HG03469 (cell line): ENCODE results near the gene PNP.
"Not testable (repeated sequence)": the region's sequence is repeated elsewhere in the genome, so short reads cannot be mapped to it uniquely, and the experiment has no call there.

Experiments used
- ATAC-seq: cut with Tn5 transposase; IDR thresholded peaks from one replicate; pipeline ENCODE4 v1.9.1; 2021; ENCODE audit warnings: mild to moderate bottlenecking, moderate library complexity, moderate number of reproducible peaks; ENCODE audit not compliant: unreplicated experiment

Gene PNP

DNA sequence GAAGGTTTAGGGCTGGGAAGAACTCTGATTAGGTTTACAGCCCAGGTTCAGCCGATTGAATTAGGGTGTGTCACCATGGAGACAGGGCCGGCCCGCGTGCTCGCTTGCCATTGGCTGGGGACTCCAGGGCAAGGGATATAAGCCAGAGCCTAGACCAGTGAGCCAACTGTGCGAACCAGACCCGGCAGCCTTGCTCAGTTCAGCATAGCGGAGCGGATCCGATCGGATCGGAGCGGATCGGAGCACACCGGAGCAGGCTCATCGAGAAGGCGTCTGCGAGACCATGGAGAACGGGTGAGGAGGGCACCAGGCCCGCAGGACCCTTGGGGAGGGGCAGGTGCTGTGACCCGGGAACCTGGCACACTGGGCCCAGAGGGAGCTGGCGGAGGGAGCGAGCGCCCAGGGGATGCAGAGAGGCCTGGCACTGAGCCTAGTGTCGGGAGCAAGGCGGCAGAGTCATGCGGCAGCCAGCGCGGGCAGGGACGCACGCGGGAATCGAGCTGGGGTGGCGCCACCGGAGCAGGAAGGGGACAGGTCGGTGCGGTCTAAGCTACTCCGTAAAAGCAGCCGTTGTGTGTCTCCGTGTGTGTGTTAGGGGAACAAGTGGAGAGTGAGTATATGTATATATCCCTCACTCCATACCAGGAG, at the start of gene PNP:
Gene PNP, plus strand, starts transcription at position 165 of the 648 bp plus-strand sequence. Its CDS starts 119 bp downstream, at position 284.
- ATAC-seq, result peak; percentile 89

GRCh38 chr14:20419419-20419818, 49.8 kb upstream of the PNP start:
- ATAC-seq, result no peak

- ATAC-seq, result no peak
These were observed 47.9 kb upstream of the PNP start for GRCh38 chr14:20421267-20421666.

DNA sequence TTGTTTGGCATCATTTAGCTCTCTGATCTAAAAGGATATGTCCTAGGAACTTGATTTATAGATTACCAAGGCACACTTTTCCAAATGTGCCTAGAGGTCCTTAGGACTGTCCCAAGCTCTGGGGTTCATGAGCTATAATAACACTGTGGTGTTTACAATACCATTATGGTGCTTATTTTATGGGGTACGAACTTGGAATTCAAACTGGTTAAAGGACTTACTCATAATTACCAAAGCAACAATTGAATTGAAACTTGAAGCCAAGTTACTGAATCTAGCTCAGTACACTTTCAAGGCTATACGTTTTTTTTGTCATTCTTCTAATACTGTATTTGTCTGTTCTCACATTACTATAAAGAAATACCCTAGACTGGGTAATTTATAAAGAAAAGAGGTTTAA, 46.3 kb upstream of the PNP start:
- no peak for ATAC-seq

DNA sequence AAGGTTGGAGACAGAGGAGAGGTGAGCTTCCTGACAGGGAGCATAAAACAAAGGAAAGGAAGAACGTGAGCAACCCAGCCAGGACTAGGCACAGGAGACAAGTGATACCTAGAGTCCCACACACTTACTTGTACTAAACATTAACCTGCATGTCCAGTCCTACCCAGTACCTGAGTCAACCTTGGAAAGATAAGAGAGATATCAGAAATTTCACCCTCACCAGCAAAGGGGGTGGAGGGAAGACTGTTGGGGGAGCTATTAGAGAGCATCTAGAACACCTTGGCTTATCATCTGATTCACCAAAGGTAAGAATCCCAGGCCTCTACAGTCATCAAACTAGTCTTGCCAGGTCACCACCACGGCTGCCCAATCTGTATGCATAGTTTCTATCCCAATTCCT, 44.4 kb upstream of the PNP start:
- no peak for ATAC-seq

DNA sequence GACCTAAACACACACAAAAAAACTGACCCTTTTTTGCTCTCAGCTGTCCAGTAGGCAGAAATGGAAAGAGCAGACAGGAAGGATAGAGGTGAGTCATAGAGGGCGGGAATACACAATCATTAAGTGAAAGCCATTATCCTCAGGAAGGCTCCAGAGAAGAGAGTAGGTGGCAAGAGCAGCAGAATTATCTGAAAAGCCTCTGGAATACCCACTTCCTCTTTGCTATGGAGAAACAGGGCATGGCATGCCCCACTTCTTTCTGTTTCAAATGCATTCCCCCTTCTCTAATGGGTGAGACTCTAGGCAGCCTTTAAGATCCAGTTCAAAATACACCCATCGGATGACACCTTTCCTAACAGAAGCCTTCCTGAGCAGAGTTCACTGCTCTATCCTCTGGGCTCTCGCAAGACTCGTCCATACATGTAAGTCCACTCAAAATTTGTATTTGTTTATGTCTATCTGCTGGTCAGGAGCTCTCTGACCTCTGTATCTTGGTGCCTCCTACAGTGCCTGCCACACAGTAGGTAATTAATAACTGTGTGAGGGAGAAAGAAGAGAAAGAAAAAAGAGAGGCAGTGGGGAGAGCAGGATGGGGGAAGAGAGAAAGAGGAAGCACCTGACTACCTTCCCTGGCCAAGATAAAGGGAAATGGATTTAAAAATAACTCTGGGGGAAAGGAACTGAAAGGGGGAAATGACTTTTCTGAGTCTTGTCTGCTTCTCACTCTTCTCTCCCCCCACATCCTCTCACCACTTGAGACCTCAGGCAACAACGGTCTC, 41.8 kb upstream of the PNP start:
- ATAC-seq, result peak; percentile 56

- peak; percentile 17 for ATAC-seq
These were observed 41.2 kb upstream of the PNP start for GRCh38 chr14:20428010-20428365.

DNA sequence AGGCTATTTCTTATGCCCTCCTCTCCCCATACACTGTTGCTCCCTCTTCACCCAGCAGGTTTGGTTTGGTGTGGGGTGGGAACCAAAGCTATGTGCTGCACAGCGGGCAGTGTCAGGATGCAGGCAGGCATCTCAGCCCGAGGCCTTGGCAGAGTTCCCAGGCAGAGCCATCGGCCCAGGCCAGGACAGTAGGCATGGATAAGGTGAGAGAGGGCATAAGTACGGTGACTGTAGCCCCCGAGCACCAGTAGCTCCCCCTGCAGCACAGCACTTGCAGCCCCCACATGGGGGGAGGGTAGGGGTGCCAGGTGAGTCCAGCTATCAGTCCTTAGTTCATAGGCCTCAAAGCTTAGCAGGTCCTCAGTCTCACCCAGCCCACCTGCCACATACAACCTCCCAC, 40.4 kb upstream of the PNP start:
- ATAC-seq, result no peak

DNA sequence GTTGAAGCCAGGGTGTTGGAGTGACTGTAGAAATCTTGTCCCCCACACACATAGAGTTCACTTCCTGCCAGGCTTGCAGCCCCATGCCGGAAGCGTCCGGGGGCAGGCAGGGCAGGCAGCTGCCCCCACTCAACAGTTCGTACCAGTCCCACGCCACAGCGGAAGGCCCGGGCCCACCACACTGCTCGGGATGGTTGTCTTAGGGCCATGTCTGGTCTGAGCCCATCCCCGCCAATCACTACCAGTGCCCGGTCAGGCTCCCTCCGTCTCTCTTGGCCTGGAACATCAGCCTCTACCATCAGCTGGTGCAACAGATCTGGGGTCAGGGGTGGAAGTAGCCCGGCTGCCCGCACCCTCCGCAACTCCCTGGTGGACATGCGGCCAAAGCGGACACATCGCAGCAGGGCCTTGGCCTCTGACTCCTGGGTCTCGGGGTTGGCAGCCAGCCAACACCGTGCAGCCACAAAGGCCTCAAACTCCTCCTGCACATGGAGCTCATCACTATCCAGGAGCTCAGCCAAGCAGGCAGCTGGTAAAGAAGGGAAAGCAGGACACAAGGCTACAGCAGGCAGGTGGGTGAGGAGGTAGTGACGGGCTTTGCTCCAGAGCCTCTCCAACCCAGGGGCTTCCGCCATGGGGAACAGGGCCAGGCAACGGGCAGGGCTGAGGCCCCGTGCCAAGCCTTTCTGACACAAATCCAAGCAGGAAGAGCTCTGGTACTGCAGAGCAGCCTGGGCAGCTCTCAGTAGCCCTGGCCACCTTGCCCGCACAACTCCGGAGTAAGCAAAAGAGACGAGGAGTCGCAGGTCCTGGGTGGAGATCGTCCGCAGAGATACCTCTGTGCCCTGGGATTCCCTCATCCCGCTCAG, 39.2 kb upstream of the PNP start:
- no peak for ATAC-seq

- ATAC-seq, result no peak
These were observed 34.3 kb upstream of the PNP start for GRCh38 chr14:20434701-20435581.

DNA sequence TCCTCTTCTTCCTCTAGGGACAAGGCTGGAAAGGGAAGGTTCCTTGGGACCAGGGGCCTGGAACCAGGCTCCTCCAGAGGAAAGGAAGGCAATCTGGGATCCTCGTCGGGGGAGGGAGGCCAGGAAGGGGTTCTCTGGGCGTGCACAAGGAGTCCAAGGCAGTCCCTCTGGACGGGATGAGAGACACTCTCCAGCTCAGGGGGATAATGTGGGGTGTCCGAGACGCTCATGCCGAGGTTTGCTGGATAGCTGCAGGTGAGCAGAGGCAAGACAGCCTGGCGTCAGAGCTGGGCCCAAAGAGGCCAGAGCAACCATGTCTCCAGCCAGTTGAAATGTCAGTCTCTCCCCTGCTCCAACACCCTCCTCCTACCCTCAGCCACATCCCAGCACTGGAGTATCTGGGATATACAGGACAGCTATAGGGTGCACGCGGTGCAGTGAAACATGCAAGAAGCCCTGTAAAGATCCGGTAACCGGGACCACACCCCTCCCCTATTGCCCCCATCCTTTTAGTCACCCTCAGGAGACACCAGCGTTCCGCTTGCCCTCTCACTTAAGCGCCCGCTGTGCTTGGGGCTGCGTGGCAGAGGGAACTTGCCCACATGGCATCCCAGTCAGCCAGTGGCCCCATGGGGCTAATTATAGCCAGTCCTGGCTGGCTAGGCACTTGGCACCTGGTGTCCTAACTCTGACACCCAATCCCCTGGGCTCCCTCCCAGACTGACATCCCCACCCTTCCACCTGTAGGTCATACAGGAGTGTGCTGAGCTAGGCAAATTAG, 33.4 kb upstream of the PNP start, which contains the start of gene KLHL33:
Gene KLHL33, minus strand, starts transcription at position 585 of the 781 bp plus-strand sequence. Its CDS starts 355 bp downstream, at position 230.
- ATAC-seq, result no peak

DNA sequence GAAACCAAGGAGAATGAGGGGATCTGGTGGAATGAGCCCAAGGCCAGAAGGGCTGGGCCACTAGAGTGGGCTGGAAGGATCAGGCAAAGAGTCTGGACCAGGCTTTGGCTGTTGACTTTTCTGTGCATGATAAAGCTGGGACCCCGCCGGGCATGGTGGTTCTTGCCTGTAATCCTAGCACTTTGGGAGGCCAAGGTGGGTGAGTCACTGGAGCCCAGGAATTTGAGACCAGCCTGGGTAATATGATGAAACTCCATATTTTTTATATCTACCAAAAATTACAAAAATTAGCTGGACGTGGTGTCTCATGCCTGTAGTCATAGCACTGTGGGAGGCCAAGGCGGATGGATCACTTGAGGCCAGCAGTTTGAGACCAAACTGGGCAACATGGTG, 32.8 kb upstream of the PNP start:
- no peak for ATAC-seq

DNA sequence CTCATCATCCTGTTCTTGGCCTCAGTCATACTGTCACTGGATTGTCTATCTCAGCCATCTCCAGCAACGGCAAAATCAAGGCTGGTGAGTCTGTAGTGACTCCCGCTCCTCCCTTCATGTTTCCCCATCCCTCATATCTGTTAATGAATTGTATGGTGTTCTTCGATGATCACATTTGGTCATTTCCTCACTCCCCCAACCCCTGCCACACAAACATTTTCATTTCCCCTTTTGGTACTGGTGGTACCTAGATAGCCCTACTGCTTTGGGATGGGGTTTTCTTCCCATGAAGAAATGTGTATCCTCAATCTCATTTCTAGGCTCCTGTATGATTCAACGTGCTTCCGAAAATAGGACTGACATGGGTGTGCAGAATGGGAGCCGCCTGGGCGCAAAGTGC, 30.5 kb upstream of the PNP start:
- ATAC-seq, result no peak

DNA sequence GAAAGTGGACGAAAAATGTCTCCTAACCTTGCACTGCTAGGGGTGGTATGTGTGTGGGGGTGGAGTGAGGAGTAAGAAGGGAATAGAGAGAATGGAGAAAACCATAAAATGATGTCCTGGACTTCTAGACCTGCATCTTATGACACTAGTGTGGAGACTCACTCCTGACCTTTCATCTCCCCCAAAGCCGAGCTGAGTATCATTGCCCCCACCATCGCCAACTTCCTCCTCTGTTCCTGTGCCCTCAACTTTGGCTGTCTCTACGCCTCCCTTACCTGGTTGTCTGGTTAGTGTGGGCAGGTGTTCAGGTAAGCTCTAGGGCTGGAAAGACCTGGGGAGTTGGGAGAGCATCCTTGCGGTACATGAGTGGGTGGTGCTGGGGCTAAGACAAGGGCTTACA, 28.7 kb upstream of the PNP start:
- ATAC-seq, result no peak

DNA sequence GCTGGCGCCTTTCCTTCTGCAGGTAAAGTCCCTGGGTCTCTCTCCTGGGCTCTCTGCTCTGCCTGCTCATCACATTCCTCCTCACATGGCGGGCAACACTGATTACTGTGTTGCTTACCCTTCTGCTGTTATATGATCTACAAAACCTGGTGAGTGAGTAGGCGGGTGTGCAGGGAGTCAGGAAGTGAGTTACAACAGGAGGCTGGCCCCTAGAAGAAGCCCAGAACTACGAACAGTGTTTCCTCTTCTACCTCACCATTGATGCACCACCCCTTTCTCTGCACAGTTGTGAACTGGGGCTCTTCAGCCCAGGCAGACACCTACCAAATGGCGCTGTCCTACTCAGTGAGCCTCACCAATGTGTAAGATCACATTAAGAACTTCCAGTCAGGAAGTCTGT, 28.3 kb upstream of the PNP start:
- no peak for ATAC-seq

- ATAC-seq, result no peak
These were observed 27.7 kb upstream of the PNP start for GRCh38 chr14:20441461-20441860.

DNA sequence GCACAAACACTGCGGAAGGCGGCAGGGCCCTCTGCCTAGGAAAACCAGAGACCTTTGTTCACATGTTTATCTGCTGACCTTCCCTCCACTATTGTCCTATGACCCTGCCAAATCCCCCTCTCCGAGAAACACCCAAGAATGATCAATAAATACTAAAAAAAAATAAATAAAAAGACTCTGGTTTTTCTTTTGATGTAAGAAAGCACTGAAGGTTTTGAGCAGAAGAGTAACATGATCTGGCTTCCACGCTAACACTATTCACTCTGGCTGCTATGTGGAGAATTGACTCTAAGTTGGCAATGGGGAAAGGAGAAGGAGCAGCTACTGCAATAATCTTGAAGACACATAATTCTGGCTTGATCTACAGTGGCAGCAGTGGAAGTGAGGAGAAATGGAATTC, 25.6 kb upstream of the PNP start:
- not testable (repeated sequence) for ATAC-seq

DNA sequence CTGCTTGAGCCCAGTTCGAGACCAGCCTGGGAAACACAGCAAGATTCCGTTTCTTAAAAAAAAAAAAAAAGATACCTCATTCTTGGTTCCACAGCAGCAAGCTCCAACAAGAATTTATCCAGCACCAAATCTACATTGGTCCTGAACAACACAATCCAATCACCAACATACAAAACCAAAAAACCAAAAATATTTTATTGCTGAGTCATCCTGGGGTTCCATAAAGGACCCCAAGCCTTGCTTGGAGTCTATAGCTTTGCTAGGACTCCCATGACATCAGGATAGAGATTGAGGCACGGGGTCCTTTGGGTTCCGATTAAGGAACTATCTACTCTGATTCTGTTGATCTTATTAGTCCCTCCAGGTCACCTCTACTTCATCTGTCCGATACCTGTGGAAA, 22.3 kb upstream of the PNP start:
- no peak for ATAC-seq

DNA sequence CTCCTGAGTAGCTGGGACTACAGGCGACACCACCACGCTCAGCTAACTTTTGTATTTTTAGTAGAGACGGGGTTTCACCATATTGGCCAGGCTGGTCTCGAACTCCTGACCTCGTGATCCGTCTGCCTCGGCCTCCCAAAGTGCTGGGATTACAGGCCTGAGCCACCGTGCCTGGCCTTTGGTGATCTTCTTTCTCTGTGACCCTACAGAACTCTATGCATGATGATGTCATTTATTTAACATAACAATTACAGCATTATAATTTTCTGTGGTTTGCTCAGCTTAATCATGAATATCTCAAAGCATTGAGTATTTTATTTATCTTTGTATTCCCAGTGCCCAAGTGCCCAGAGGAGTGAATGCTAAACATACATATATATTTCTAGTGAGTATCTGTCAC, 16.4 kb upstream of the PNP start:
- not testable (repeated sequence) for ATAC-seq
